HG03039 (cell line): ENCODE measurements around the gene PHACTR2.
"Not testable (repeated sequence)": the region's sequence is repeated elsewhere in the genome, so short reads cannot be mapped to it uniquely, and the experiment has no call there.

Source experiments
- ATAC-seq: cut with Tn5 transposase; IDR thresholded peaks from one replicate; pipeline ENCODE4 v1.9.1; 2021; ENCODE audit warnings: mild to moderate bottlenecking, moderate library complexity; ENCODE audit not compliant: unreplicated experiment

PHACTR2 gene

GRCh38 chr6:143738072-143738690 is 60.4 kb downstream of the PHACTR2 start:
- ATAC-seq: not testable (repeated sequence)

- no peak for ATAC-seq
These were observed 61.6 kb downstream of the PHACTR2 start for GRCh38 chr6:143739341-143739851.

- no peak for ATAC-seq
These were observed 62.4 kb downstream of the PHACTR2 start for GRCh38 chr6:143740213-143740612.

- no peak for ATAC-seq
These were observed 63.7 kb downstream of the PHACTR2 start for GRCh38 chr6:143741480-143741879.

- ATAC-seq: no peak
These were observed 64.5 kb downstream of the PHACTR2 start for GRCh38 chr6:143742070-143742954.

- ATAC-seq: no peak
These were observed 65.1 kb downstream of the PHACTR2 start for GRCh38 chr6:143742955-143743255.

- no peak for ATAC-seq
These were observed 65.8 kb downstream of the PHACTR2 start for GRCh38 chr6:143743301-143744166.

- no peak for ATAC-seq
These were observed 66.9 kb downstream of the PHACTR2 start for GRCh38 chr6:143744551-143745165.

- ATAC-seq: no peak
These were observed 67.7 kb downstream of the PHACTR2 start for GRCh38 chr6:143745166-143746133.

GRCh38 chr6:143746202-143747119 is 68.7 kb downstream of the PHACTR2 start:
- ATAC-seq: no peak

- ATAC-seq: no peak
These were observed 69.6 kb downstream of the PHACTR2 start for GRCh38 chr6:143747347-143747842.

- ATAC-seq: no peak
These were observed 72.1 kb downstream of the PHACTR2 start for GRCh38 chr6:143749891-143750290.

GRCh38 chr6:143750877-143751276 is 73.1 kb downstream of the PHACTR2 start:
- no peak for ATAC-seq

- no peak for ATAC-seq
These were observed 74.7 kb downstream of the PHACTR2 start for GRCh38 chr6:143752459-143752858.

GRCh38 chr6:143753678-143754077 is 75.9 kb downstream of the PHACTR2 start:
- ATAC-seq: no peak

- ATAC-seq: no peak
These were observed 76.4 kb downstream of the PHACTR2 start for GRCh38 chr6:143754204-143754603.

- ATAC-seq: no peak
These were observed 77.6 kb downstream of the PHACTR2 start for GRCh38 chr6:143755301-143755744.

- no peak for ATAC-seq
These were observed 79.6 kb downstream of the PHACTR2 start for GRCh38 chr6:143757346-143757832.
